ENCODE results near the gene CLDN18.

GRCh38 chr3:138011722-138012121, 1.8 kb downstream of the CLDN18 start:
- TF ChIP-seq CTCF (IDR thresholded peaks at IDR 0.05) (no peak), POLR2AphosphoS5 (IDR thresholded peaks at IDR 0.05) (no peak)

Measured in sigmoid colon (tissue), 4 donors.